Measurements from ENCODE around the gene NUP210L.

The NUP210L gene

GRCh38 chr1:154159554-154159953 is 4.7 kb upstream of the NUP210L start:
- no peak for DNase-seq (ENCODE audit: low read depth)
- H3K4me3 ChIP-seq (ENCODE audit: low read depth, low read length) = no peak overlapping the region
- no peak for TF ChIP-seq MYC (IDR thresholded peaks at IDR 0.05; ENCODE audit: low read depth, low read length)
- TF ChIP-seq, protein P1, sequence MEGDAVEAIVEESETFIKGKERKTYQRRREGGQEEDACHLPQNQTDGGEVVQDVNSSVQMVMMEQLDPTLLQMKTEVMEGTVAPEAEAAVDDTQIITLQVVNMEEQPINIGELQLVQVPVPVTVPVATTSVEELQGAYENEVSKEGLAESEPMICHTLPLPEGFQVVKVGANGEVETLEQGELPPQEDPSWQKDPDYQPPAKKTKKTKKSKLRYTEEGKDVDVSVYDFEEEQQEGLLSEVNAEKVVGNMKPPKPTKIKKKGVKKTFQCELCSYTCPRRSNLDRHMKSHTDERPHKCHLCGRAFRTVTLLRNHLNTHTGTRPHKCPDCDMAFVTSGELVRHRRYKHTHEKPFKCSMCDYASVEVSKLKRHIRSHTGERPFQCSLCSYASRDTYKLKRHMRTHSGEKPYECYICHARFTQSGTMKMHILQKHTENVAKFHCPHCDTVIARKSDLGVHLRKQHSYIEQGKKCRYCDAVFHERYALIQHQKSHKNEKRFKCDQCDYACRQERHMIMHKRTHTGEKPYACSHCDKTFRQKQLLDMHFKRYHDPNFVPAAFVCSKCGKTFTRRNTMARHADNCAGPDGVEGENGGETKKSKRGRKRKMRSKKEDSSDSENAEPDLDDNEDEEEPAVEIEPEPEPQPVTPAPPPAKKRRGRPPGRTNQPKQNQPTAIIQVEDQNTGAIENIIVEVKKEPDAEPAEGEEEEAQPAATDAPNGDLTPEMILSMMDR (IDR thresholded peaks at IDR 0.05; ENCODE audit: low read depth, low read length) = no peak
- TF ChIP-seq POLR2A (IDR thresholded peaks at IDR 0.05; ENCODE audit: extremely low read depth, insufficient read length) = no peak
- TF ChIP-seq, protein P2, sequence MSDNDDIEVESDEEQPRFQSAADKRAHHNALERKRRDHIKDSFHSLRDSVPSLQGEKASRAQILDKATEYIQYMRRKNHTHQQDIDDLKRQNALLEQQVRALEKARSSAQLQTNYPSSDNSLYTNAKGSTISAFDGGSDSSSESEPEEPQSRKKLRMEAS (IDR thresholded peaks at IDR 0.05; ENCODE audit: low read depth, low read length) = no peak

GRCh38 chr1:154158307-154159125 is 3.6 kb upstream of the NUP210L start:
- peak; percentile 89 for DNase-seq (ENCODE audit: low read depth)
- TF ChIP-seq POLR2A (IDR thresholded peaks at IDR 0.05; ENCODE audit: extremely low read depth, insufficient read length) = no peak
- H3K4me3 ChIP-seq (ENCODE audit: low read depth, low read length) = peak overlapping the region; percentile 45

DNA sequence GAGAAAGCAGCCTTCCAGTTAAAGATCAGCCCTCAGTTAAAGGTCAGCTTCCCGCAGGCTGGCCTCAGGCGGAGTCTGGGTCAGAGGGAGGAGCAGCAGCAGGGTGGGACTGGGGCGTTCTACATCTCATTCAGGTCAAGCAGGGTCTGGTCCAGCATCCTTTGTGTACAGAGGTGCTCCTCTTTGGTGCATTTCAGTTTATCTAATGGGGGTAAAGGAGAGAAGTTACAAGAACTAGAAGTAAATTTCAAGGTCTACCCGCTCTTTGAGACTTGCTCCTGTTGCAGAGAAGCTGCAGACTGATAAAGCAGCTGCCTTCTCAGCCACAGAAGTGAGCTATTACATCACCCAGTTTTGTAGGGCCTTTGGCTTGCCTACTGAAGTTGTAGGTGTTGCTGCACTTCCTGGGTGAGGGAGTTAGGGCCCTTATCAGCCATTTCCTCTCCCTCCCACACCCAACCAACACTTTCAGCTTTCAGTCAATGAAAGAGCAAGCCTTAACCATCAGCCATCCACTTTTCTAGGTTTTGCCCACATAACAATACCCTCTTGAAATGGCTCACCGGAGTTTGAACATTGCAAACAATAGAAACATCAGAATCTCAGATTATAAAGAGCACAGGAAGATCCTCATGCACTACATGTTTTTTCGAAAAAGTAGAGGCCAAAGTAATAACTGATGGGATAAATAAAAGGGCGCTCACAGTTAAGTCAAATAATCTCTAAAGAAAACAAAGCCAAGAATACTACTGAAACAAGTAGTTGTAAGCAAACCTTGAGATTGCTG is 2.8 kb upstream of the NUP210L start:
- peak overlapping the region; percentile 45 for H3K4me3 ChIP-seq (ENCODE audit: low read depth, low read length)
- DNase-seq (ENCODE audit: low read depth) = peak; percentile 97
- TF ChIP-seq POLR2A (IDR thresholded peaks at IDR 0.05; ENCODE audit: extremely low read depth, insufficient read length) = no peak
- TF ChIP-seq, protein P2 (IDR thresholded peaks at IDR 0.05; ENCODE audit: low read depth, low read length) = peak; percentile 58
- peak; percentile 71; the same call in 1 of the 2 replicates for TF ChIP-seq MYC (IDR thresholded peaks at IDR 0.05; ENCODE audit: low read depth, low read length)
- TF ChIP-seq, protein P1 (IDR thresholded peaks at IDR 0.05; ENCODE audit: low read depth, low read length) = no peak

GRCh38 chr1:154155251-154155650 is 378 bp upstream of the NUP210L start:
- DNase-seq (ENCODE audit: low read depth) = no peak
- no peak overlapping the region for H3K4me3 ChIP-seq (ENCODE audit: low read depth, low read length)
- TF ChIP-seq POLR2A (IDR thresholded peaks at IDR 0.05; ENCODE audit: extremely low read depth, insufficient read length) = no peak
- TF ChIP-seq, protein P2 (IDR thresholded peaks at IDR 0.05; ENCODE audit: low read depth, low read length) = no peak
- TF ChIP-seq, protein P1 (IDR thresholded peaks at IDR 0.05; ENCODE audit: low read depth, low read length) = no peak
- no peak for TF ChIP-seq MYC (IDR thresholded peaks at IDR 0.05; ENCODE audit: low read depth, low read length)

DNA sequence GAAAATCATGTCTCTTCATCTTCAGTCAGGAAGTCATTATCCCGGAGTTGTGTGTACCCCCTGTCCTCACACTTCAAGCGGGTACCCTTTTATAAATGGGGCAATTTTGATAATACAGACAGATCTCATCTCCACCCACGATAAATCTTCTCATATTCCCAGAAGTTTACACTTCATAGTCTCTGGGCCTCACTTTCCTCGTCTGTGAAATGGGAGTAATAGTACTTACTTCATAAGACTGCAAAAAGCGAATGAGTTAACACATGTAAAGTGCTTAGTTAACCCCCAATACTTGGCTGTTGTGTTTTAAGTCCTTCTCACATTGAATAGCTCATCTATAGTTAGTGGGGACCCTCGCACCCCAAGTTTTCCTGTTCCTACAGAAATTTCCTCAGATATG is 820 bp downstream of the NUP210L start:
- no peak for DNase-seq (ENCODE audit: low read depth)
- no peak overlapping the region for H3K4me3 ChIP-seq (ENCODE audit: low read depth, low read length)
- no peak for TF ChIP-seq MYC (IDR thresholded peaks at IDR 0.05; ENCODE audit: low read depth, low read length)
- TF ChIP-seq, protein P2 (IDR thresholded peaks at IDR 0.05; ENCODE audit: low read depth, low read length) = no peak
- TF ChIP-seq, protein P1 (IDR thresholded peaks at IDR 0.05; ENCODE audit: low read depth, low read length) = no peak
- TF ChIP-seq POLR2A (IDR thresholded peaks at IDR 0.05; ENCODE audit: extremely low read depth, insufficient read length) = no peak

- no peak for TF ChIP-seq POLR2A (IDR thresholded peaks at IDR 0.05; ENCODE audit: extremely low read depth, insufficient read length)
- TF ChIP-seq MYC (IDR thresholded peaks at IDR 0.05; ENCODE audit: low read depth, low read length) = no peak
- TF ChIP-seq, protein P1 (IDR thresholded peaks at IDR 0.05; ENCODE audit: low read depth, low read length) = no peak
- TF ChIP-seq, protein P2 (IDR thresholded peaks at IDR 0.05; ENCODE audit: low read depth, low read length) = no peak
- DNase-seq (ENCODE audit: low read depth) = no peak
- H3K4me3 ChIP-seq (ENCODE audit: low read depth, low read length) = no peak overlapping the region
Measured at GRCh38 chr1:154151311-154151710, 3.6 kb downstream of the NUP210L start.

Data from NB4 (cell line).